ENCODE data around the gene HIGD1C.

DNA sequence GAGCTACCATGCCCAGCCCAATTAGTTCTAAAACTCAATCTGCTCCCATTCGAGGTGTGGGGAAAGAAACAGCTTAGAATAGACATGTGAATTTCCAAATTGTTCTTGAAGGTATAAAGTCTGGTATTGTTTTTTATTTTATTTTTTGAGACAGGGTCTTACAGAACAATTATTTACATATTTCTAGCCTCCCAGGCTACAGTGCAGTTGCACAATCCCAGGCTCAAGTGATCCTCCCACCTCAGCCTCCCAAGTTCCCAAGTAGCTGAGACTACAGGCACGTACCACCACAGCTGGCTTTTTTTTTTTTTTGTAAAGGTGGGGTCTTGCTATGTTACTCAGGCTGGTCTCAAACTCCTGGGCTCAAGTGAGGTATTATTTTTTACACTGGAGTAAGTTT is 67.6 kb downstream of the HIGD1C start:
- no peak for TF ChIP-seq POLR2AphosphoS5 (IDR thresholded peaks at IDR 0.05; ENCODE audit: low read depth, low read length)
- no peak for TF ChIP-seq TAF1 (IDR thresholded peaks at IDR 0.05; ENCODE audit: low read depth, low read length)
- no peak for TF ChIP-seq POLR2A (IDR thresholded peaks at IDR 0.05; ENCODE audit: control extremely low read depth in 1 of 2, low read depth in 2 of 2, low read length in 2 of 2)
- no peak for TF ChIP-seq MAX (IDR thresholded peaks at IDR 0.05)

Data from H1 (cell line).